Muscle of leg (tissue), 16 donors: ENCODE results near the gene LCORL. TPM values are rescaled to one million over a fixed set of nuclear protein-coding genes. Genes with fewer than 3 reads are reported as not detected.

Source experiments
- DNase-seq: peaks from one replicate; pipeline ENCODE4 v3.0.0; 2013
- H3K27ac ChIP-seq: one replicate; pipeline ENCODE4 v1.5.1; 2013; ENCODE audit warnings: mild to moderate bottlenecking, low read length, control low read depth
- H3K27me3 ChIP-seq: one replicate; pipeline ENCODE4 v1.6.1; 2013; ENCODE audit warnings: low read length; ENCODE audit not compliant: control insufficient read depth, insufficient read depth
- H3K36me3 ChIP-seq: one replicate; pipeline ENCODE4 v1.6.1; 2013; ENCODE audit warnings: low read length; ENCODE audit not compliant: control insufficient read depth, insufficient read depth
- H3K4me1 ChIP-seq: one replicate; pipeline ENCODE4 v1.6.1; 2013; ENCODE audit warnings: low read length; ENCODE audit not compliant: control insufficient read depth, insufficient read depth
- H3K4me3 ChIP-seq: one replicate; pipeline ENCODE4 v1.5.1; 2013; ENCODE audit warnings: low read length, control low read depth
- H3K9me3 ChIP-seq: replicated peaks from 2 replicates; pipeline ENCODE4 v1.6.1; 2013; ENCODE audit warnings: low read depth, low read length; ENCODE audit not compliant: control insufficient read depth
- WGBS: methylation state at CpG from one replicate; pipeline ENCODE4 v1.1.5; 2013; ENCODE audit warnings: missing lambda C conversion rate; ENCODE audit not compliant: insufficient coverage; 5-methylcytosine and 5-hydroxymethylcytosine counted together
- long read RNA-seq, 11 donors: transcript quantifications; one replicate each; lab custom pipeline, GENCODE V29; 2026
- polyA plus RNA-seq, 8 donors: library from polyadenylated mRNA; unstranded; fragments of 120-200 nt; gene quantifications; one replicate each; pipeline versions ENCODE4 v1.2.1 to v1.2.3, GENCODE V29; 2013; ENCODE audit warnings: inconsistent platforms in 1 of 8, low replicate concordance in 1 of 8; ENCODE audit not compliant: insufficient read length in 8 of 8, insufficient read depth in 1 of 8
- total RNA-seq: library from RNA; stranded (reverse); fragments of 120-200 nt; gene quantifications from one replicate; pipeline ENCODE4 v1.2.4, GENCODE V29; 2013

Gene LCORL
- total RNA-seq (16.4 TPM), polyA plus RNA-seq (10 to 100 TPM in 4 of 8 donors, 1 to 10 TPM in 4; 9.4 to 12.3 (median 10.2) TPM)
- long read RNA-seq, donor 1, full-length matches to known transcripts, result 1 of 1 reads
- long read RNA-seq, donor 1, partial matches to known transcripts, result 0 of 1 reads
- long read RNA-seq, donor 1, other reads (novel, unspliced or antisense), result 0 of 1 reads
- long read RNA-seq, donor 2, result 0 reads
- long read RNA-seq, donor 3, full-length matches to known transcripts, result 4 of 4 reads
- long read RNA-seq, donor 3, partial matches to known transcripts, result 0 of 4 reads
- long read RNA-seq, donor 3, other reads (novel, unspliced or antisense), result 0 of 4 reads
- long read RNA-seq, donor 4, full-length matches to known transcripts, result 2 of 2 reads
- long read RNA-seq, donor 4, partial matches to known transcripts, result 0 of 2 reads
- long read RNA-seq, donor 4, other reads (novel, unspliced or antisense), result 0 of 2 reads
- long read RNA-seq, donor 5, full-length matches to known transcripts, result 4 of 4 reads
- long read RNA-seq, donor 5, partial matches to known transcripts, result 0 of 4 reads
- long read RNA-seq, donor 5, other reads (novel, unspliced or antisense), result 0 of 4 reads
- long read RNA-seq, donor 6, full-length matches to known transcripts, result 4 of 4 reads
- long read RNA-seq, donor 6, partial matches to known transcripts, result 0 of 4 reads
- long read RNA-seq, donor 6, other reads (novel, unspliced or antisense), result 0 of 4 reads
- long read RNA-seq, donor 7, full-length matches to known transcripts, result 1 of 1 reads
- long read RNA-seq, donor 7, partial matches to known transcripts, result 0 of 1 reads
- long read RNA-seq, donor 7, other reads (novel, unspliced or antisense), result 0 of 1 reads
- long read RNA-seq, donor 8, result 0 reads
- long read RNA-seq, donor 9, full-length matches to known transcripts, result 1 of 1 reads
- long read RNA-seq, donor 9, partial matches to known transcripts, result 0 of 1 reads
- long read RNA-seq, donor 9, other reads (novel, unspliced or antisense), result 0 of 1 reads
- long read RNA-seq, donor 10, full-length matches to known transcripts, result 1 of 1 reads
- long read RNA-seq, donor 10, partial matches to known transcripts, result 0 of 1 reads
- long read RNA-seq, donor 10, other reads (novel, unspliced or antisense), result 0 of 1 reads
- long read RNA-seq, donor 11, result 0 reads

DNA sequence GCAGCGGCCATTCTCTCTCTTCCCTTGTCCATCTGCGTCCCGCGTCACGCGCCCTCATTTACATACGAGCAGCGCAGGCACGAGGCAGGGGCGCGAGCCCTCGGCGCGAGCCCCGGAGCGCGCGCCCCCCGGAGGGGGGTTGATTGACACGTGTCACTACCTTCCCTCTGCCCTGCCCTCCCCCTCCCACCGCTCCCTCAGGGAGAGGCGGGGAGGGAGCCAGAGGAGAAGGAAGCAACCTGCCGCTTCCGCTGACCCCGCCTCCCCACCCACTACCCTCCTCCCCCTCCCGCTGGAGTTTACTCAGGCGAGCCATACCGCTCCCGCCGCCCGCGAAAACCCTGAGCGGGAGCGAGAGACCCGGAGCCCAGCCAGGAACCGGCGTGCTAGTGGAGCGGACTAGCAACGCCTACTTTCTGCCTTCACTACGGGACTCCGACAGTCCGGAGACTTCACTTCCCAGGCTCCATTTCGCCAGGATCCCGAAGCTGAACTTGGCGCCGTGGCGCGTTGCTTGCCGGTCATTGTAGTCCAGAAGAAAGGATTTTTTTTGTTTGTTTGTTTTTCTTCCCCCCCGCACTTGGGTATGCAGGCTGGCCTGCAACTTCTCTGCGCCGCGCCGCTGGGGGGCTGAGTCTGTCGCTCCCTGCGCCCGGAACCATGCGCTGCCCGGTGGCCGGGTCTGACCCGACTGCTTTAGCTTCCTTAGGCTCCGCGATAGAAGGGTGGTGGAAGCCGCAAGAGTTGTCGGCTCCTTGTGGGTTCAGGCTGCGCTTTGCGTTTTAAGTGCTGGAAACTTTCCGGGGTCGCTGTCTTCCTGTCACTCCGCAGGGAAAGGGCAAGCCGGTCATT, at the start of gene LCORL:
Gene LCORL (minus strand): TSS at position 36 of the 852 bp plus-strand sequence. CDS start 4 bp downstream, at position 32.
- Histone ChIP-seq H3K9me3 (no peaks in the 10 kb centered on the region), H3K36me3 (no peaks in the 10 kb centered on the region), H3K4me3 (peak within 1 kb of the TSS; percentile 80), H3K27me3 (no peaks in the 10 kb centered on the region), H3K27ac (peak within 1 kb of the TSS; percentile 93), H3K4me1 (peaks cover 5% of the 10 kb centered on the region)
- peak; percentile 99 for DNase-seq
- under 1% methylated on average over 47 of the region's 71 CpGs for WGBS

- Histone ChIP-seq H3K4me3 (no peak overlapping the region), H3K27ac (no peak overlapping the region), H3K27me3 (no peaks in the 10 kb centered on the region), H3K4me1 (no peaks in the 10 kb centered on the region), H3K9me3 (no peaks in the 10 kb centered on the region), H3K36me3 (no peaks in the 10 kb centered on the region)
- WGBS, result no CpG with 5 or more reads among the region's 4 CpGs
- peak; percentile 5 for DNase-seq
Measured at GRCh38 chr4:18069810-18070209, 48.3 kb upstream of the LCORL start.

GRCh38 chr4:18067031-18067430, 45.5 kb upstream of the LCORL start:
- H3K27ac ChIP-seq, result no peak overlapping the region
- H3K36me3 ChIP-seq, result no peaks in the 10 kb centered on the region
- peaks cover 2% of the 10 kb centered on the region for H3K9me3 ChIP-seq
- H3K27me3 ChIP-seq, result no peaks in the 10 kb centered on the region
- no peaks in the 10 kb centered on the region for H3K4me1 ChIP-seq
- 92% methylated on average over 2 of the region's 2 CpGs for WGBS
- no peak overlapping the region for H3K4me3 ChIP-seq
- no peak for DNase-seq

- Histone ChIP-seq H3K4me1 (no peaks in the 10 kb centered on the region), H3K36me3 (no peaks in the 10 kb centered on the region), H3K4me3 (no peak overlapping the region), H3K27ac (no peak overlapping the region), H3K27me3 (no peaks in the 10 kb centered on the region), H3K9me3 (peaks cover 2% of the 10 kb centered on the region)
- no peak for DNase-seq
Measured at GRCh38 chr4:18063079-18063478, 41.5 kb upstream of the LCORL start.

- no peaks in the 10 kb centered on the region for H3K36me3 ChIP-seq
- no peak overlapping the region for H3K4me3 ChIP-seq
- H3K27me3 ChIP-seq, result no peaks in the 10 kb centered on the region
- H3K9me3 ChIP-seq, result no peaks in the 10 kb centered on the region
- no peak for DNase-seq
- H3K4me1 ChIP-seq, result no peaks in the 10 kb centered on the region
- H3K27ac ChIP-seq, result no peak overlapping the region
- WGBS, result no CpG with 5 or more reads among the region's 2 CpGs
Measured at GRCh38 chr4:18057821-18058533, 36.4 kb upstream of the LCORL start.

- H3K9me3 ChIP-seq, result no peaks in the 10 kb centered on the region
- WGBS, result no CpG with 5 or more reads among the region's 2 CpGs
- H3K4me3 ChIP-seq, result no peak overlapping the region
- H3K36me3 ChIP-seq, result no peaks in the 10 kb centered on the region
- H3K27me3 ChIP-seq, result no peaks in the 10 kb centered on the region
- no peak for DNase-seq
- H3K27ac ChIP-seq, result no peak overlapping the region
- no peaks in the 10 kb centered on the region for H3K4me1 ChIP-seq
Measured at GRCh38 chr4:18056030-18056429, 34.5 kb upstream of the LCORL start.

DNA sequence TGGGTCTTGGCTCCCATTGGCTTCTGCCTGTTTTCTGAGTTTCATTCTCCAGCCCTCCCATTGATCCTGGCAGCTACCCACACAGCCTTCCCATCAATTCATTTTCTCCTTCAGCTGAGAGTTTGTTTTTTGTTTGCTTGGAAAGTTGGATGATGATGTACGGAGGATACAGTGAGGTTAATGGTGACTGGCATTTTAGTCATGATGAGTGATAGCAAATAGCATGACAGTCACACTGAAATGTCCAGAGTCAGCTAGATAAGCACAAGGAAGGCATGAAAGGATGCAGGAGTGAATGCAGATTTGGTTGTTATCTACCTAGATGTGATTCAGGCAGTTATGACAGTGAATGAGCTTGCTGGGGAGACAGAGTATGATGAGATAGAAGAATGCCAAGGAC, 30.6 kb upstream of the LCORL start:
- H3K36me3 ChIP-seq, result no peaks in the 10 kb centered on the region
- WGBS, result 100% methylated on average over 1 of the region's 1 CpG
- no peak overlapping the region for H3K27ac ChIP-seq
- H3K27me3 ChIP-seq, result no peaks in the 10 kb centered on the region
- H3K4me3 ChIP-seq, result no peak overlapping the region
- no peaks in the 10 kb centered on the region for H3K4me1 ChIP-seq
- H3K9me3 ChIP-seq, result no peaks in the 10 kb centered on the region
- DNase-seq, result no peak

- no peak overlapping the region for H3K27ac ChIP-seq
- WGBS, result 100% methylated on average over 1 of the region's 2 CpGs
- no peak for DNase-seq
- no peaks in the 10 kb centered on the region for H3K36me3 ChIP-seq
- no peaks in the 10 kb centered on the region for H3K9me3 ChIP-seq
- H3K4me1 ChIP-seq, result no peaks in the 10 kb centered on the region
- no peak overlapping the region for H3K4me3 ChIP-seq
- H3K27me3 ChIP-seq, result no peaks in the 10 kb centered on the region
Measured at GRCh38 chr4:18051281-18051680, 29.7 kb upstream of the LCORL start.

GRCh38 chr4:18050448-18050847, 28.9 kb upstream of the LCORL start:
- Histone ChIP-seq H3K27ac (no peak overlapping the region), H3K9me3 (no peaks in the 10 kb centered on the region), H3K36me3 (no peaks in the 10 kb centered on the region), H3K27me3 (no peaks in the 10 kb centered on the region), H3K4me1 (no peaks in the 10 kb centered on the region), H3K4me3 (no peak overlapping the region)
- DNase-seq, result no peak
- WGBS, result 76% methylated on average over 4 of the region's 6 CpGs
